MM.1S (cell line): ENCODE results near the gene SETMAR.

Experiments used
- DNase-seq: peaks from one replicate; pipeline ENCODE4 v3.0.0-alpha.2; 2015
- H2AFZ ChIP-seq: fragments of 300-600 bp; sonication (generic); 2 replicates; pipeline ENCODE4 v1.6.0; 2016; ENCODE audit warnings: antibody characterized with exemption, low read length
- H3F3A ChIP-seq: fragments of 300-600 bp; sonication (generic); 2 replicates; pipeline ENCODE4 v1.6.1; 2016; ENCODE audit warnings: mild to moderate bottlenecking, antibody characterized with exemption, low read length, moderate library complexity, mixed read lengths; ENCODE audit not compliant: insufficient read depth
- H3K27ac ChIP-seq: fragments of 300-600 bp; sonication (generic); 2 replicates; pipeline ENCODE4 v1.5.1; 2016; ENCODE audit warnings: mild to moderate bottlenecking, low read length
- H3K27me3 ChIP-seq: fragments of 300-600 bp; sonication (generic); replicated peaks from 2 replicates; pipeline ENCODE4 v1.6.0; 2016; ENCODE audit warnings: low read length; ENCODE audit not compliant: insufficient read depth
- H3K36me3 ChIP-seq: fragments of 300-600 bp; sonication (generic); replicated peaks from 2 replicates; pipeline ENCODE4 v1.6.1; 2016; ENCODE audit warnings: mild to moderate bottlenecking, low read length, mixed read lengths; ENCODE audit not compliant: insufficient read depth
- H3K4me1 ChIP-seq: fragments of 300-600 bp; sonication (generic); 2 replicates; pipeline ENCODE4 v1.6.1; 2016; ENCODE audit warnings: low read length, mixed read lengths
- H3K4me2 ChIP-seq: fragments of 300-600 bp; sonication (generic); 2 replicates; pipeline ENCODE4 v1.6.0; 2016; ENCODE audit warnings: low read depth, low read length
- H3K4me3 ChIP-seq: fragments of 300-600 bp; sonication (generic); 2 replicates; pipeline ENCODE4 v1.5.1; 2016; ENCODE audit warnings: low read length, mixed read lengths
- H3K79me2 ChIP-seq: fragments of 300-600 bp; sonication (generic); 2 replicates; pipeline ENCODE4 v1.6.1; 2016; ENCODE audit warnings: mixed run types, low read length, mixed read lengths
- H3K9ac ChIP-seq: fragments of 300-600 bp; sonication (generic); 2 replicates; pipeline ENCODE4 v1.6.1; 2016; ENCODE audit warnings: low read length, mixed read lengths
- H3K9me2 ChIP-seq: fragments of 300-600 bp; sonication (generic); replicated peaks from 2 replicates; pipeline ENCODE4 v1.6.1; 2016; ENCODE audit warnings: mild to moderate bottlenecking, low read length, mixed read lengths; ENCODE audit not compliant: insufficient read depth
- H3K9me3 ChIP-seq: fragments of 300-600 bp; sonication (generic); replicated peaks from 2 replicates; pipeline ENCODE4 v1.6.1; 2016; ENCODE audit warnings: mild to moderate bottlenecking, low read length, mixed read lengths; ENCODE audit not compliant: insufficient read depth
- H4K20me1 ChIP-seq: fragments of 300-600 bp; sonication (generic); 2 replicates; pipeline ENCODE4 v1.6.1; 2016; ENCODE audit warnings: mild to moderate bottlenecking, low read length, moderate library complexity, mixed read lengths; ENCODE audit not compliant: insufficient read depth
- EZH2 ChIP-seq: fragments of 300-600 bp; sonication (generic); optimal IDR thresholded peaks from 2 replicates; pipeline ENCODE3; 2017; ENCODE audit warnings: low read depth, mild to moderate bottlenecking, antibody characterized with exemption, low read length, mixed read lengths
- EZH2phosphoT487 ChIP-seq: fragments of 300-600 bp; sonication (generic); IDR thresholded peaks from 2 replicates; pipeline ENCODE4 v1.6.1; 2018; ENCODE audit warnings: antibody characterized with exemption, low read length
- TF ChIP-seq, protein P1 (sequence below): fragments of 300-600 bp; sonication (generic); IDR thresholded peaks from 2 replicates; pipeline ENCODE4 v1.5.1; 2016; ENCODE audit warnings: antibody characterized with exemption, low read length, mixed read lengths

The SETMAR gene

GRCh38 chr3:4321732-4322131 is 18.6 kb downstream of the SETMAR start:
- H3K4me2 ChIP-seq = no peak overlapping the region
- no peaks in the 10 kb centered on the region for H3K9me2 ChIP-seq
- no peaks in the 10 kb centered on the region for H3K79me2 ChIP-seq
- no peaks in the 10 kb centered on the region for H3F3A ChIP-seq
- H3K36me3 ChIP-seq = no peaks in the 10 kb centered on the region
- H2AFZ ChIP-seq = no peak overlapping the region
- no peak for DNase-seq
- H3K27ac ChIP-seq = no peak overlapping the region
- H3K4me3 ChIP-seq = no peak overlapping the region
- no peaks in the 10 kb centered on the region for H4K20me1 ChIP-seq
- H3K4me1 ChIP-seq = no peaks in the 10 kb centered on the region
- no peaks in the 10 kb centered on the region for H3K27me3 ChIP-seq
- no peak overlapping the region for H3K9ac ChIP-seq
- TF ChIP-seq, protein P1, sequence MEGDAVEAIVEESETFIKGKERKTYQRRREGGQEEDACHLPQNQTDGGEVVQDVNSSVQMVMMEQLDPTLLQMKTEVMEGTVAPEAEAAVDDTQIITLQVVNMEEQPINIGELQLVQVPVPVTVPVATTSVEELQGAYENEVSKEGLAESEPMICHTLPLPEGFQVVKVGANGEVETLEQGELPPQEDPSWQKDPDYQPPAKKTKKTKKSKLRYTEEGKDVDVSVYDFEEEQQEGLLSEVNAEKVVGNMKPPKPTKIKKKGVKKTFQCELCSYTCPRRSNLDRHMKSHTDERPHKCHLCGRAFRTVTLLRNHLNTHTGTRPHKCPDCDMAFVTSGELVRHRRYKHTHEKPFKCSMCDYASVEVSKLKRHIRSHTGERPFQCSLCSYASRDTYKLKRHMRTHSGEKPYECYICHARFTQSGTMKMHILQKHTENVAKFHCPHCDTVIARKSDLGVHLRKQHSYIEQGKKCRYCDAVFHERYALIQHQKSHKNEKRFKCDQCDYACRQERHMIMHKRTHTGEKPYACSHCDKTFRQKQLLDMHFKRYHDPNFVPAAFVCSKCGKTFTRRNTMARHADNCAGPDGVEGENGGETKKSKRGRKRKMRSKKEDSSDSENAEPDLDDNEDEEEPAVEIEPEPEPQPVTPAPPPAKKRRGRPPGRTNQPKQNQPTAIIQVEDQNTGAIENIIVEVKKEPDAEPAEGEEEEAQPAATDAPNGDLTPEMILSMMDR = no peak
- TF ChIP-seq EZH2 (no peak), EZH2phosphoT487 (no peak)
- H3K9me3 ChIP-seq = no peaks in the 10 kb centered on the region

DNA sequence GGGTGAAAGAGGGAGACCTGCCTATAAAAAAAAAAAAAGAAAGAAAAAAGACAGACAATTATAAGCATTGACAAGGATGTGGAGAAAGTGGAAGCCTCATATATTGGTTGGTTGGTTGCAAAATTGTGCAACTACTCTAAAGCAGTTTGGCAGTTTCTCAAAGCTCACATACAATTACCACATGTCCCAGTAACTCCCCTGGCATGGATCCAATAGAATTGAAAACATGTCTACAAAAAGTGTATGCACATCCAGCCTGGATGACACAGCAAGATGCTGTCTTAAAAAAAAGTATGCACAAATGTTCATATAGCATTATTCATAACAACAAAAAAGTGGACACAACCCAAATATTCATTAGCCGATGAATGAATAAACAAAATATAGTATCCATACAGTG is 19.5 kb downstream of the SETMAR start:
- Histone ChIP-seq H3K27me3 (no peaks in the 10 kb centered on the region), H3K79me2 (no peaks in the 10 kb centered on the region)
- no peak for DNase-seq

DNA sequence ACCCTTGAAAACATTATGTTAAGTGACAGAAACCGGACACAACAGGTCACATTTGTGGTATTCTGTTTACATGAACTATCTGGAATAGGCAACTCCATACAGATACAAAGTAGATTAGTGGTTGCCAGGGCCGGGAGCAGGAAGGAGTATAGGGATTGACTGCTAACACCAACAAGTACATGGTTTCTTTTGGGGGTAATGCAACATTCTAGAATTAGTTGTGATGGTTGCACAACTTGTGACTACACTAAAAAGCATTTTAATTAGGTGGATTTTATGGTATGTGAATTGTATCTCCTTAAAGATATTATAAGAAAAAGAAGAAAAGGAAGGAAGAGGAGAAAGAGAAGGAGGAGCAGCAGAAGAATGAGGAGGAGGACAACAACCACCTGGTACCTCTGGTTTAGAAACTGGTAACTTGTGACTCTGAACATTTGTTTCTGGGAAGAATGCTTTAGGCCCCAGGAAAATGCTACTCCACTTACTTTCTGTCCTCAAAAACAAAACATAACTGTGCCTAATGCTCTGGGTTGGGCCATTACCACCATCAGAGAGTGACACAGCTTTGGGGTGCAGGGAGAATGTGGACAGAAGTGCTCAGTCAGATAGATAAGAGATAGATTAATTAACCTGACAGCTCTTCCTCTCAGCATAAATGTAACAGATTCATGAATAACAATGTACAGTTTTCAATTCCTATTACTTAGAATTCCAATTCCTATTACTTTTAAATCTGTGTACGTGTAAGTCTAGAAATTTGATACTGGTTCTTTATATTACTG is 20.3 kb downstream of the SETMAR start:
- H3K9me2 ChIP-seq = no peaks in the 10 kb centered on the region
- H3K9ac ChIP-seq = no peak overlapping the region
- H2AFZ ChIP-seq = no peak overlapping the region
- no peaks in the 10 kb centered on the region for H3K27me3 ChIP-seq
- no peaks in the 10 kb centered on the region for H4K20me1 ChIP-seq
- no peak overlapping the region for H3K27ac ChIP-seq
- no peaks in the 10 kb centered on the region for H3K79me2 ChIP-seq
- TF ChIP-seq EZH2 = no peak
- no peak for TF ChIP-seq EZH2phosphoT487
- TF ChIP-seq, protein P1 = no peak
- no peaks in the 10 kb centered on the region for H3K36me3 ChIP-seq
- H3K9me3 ChIP-seq = no peaks in the 10 kb centered on the region
- H3K4me3 ChIP-seq = no peak overlapping the region
- no peak for DNase-seq
- H3K4me2 ChIP-seq = no peak overlapping the region
- H3F3A ChIP-seq = no peaks in the 10 kb centered on the region
- H3K4me1 ChIP-seq = no peaks in the 10 kb centered on the region

More for the DNA sequence above, 19.5 kb downstream of the SETMAR start:
- Histone ChIP-seq H3K4me1 (no peaks in the 10 kb centered on the region), H4K20me1 (no peaks in the 10 kb centered on the region), H3K9ac (no peak overlapping the region), H3K36me3 (no peaks in the 10 kb centered on the region), H3K4me3 (no peak overlapping the region), H3K4me2 (no peak overlapping the region), H3K9me2 (no peaks in the 10 kb centered on the region), H3K9me3 (no peaks in the 10 kb centered on the region), H2AFZ (no peak overlapping the region), H3K27ac (no peak overlapping the region), H3F3A (no peaks in the 10 kb centered on the region)
- TF ChIP-seq EZH2 = no peak
- TF ChIP-seq, protein P1 = no peak
